Common myeloid progenitor, CD34-positive (primary cell): Measurements from ENCODE around the gene OR4K17.
"Not testable (repeated sequence)": the region's sequence is repeated elsewhere in the genome, so short reads cannot be mapped to it uniquely, and the experiment has no call there.

Experiments
- CTCF ChIA-PET: fragments of 350-600 bp; sonication (Branson Sonifier 250); formaldehyde crosslinking; loops from one replicate; lab custom pipeline; 2021; ENCODE audit warnings: antibody characterized with exemption; lab: Charles Lee
- POLR2A ChIA-PET: fragments of 350-600 bp; sonication (Branson Sonifier 250); formaldehyde crosslinking; loops from one replicate; lab custom pipeline; 2021; ENCODE audit warnings: antibody characterized with exemption; lab: Charles Lee
- DNase-seq, 3 donors: peaks; one replicate each; pipeline versions ENCODE4 v3.0.0 to v3.0.0-alpha.2; 2013
- H3K27ac ChIP-seq, 2 experiments: 1 replicate in 1 of 2; 2 replicates in 1 of 2; pipeline ENCODE4 v1.7.0; 2013; ENCODE audit warnings: inconsistent platforms in 2 of 2, low read length in 2 of 2, mild to moderate bottlenecking in 2 of 2, low read depth in 1 of 2, moderate library complexity in 1 of 2; ENCODE audit not compliant: severe bottlenecking in 2 of 2, insufficient read depth in 1 of 2, poor library complexity in 1 of 2
- H3K27me3 ChIP-seq, 5 experiments: replicated peaks in 2 of 5; 1 replicate in 3 of 5; 2 replicates in 2 of 5; pipeline versions ENCODE4 v1.6.1 to v1.7.0; 2013; ENCODE audit warnings: low read length in 4 of 5, mild to moderate bottlenecking in 2 of 5, moderate library complexity in 2 of 5, inconsistent platforms in 1 of 5; ENCODE audit not compliant: insufficient read depth in 5 of 5, control insufficient read depth in 4 of 5
- H3K36me3 ChIP-seq, 4 experiments: 1 replicate in 2 of 4; 2 replicates in 2 of 4; pipeline versions ENCODE4 v1.6.1 to v1.7.0; 2013; ENCODE audit warnings: low read length in 3 of 4, control low read depth in 1 of 4, mild to moderate bottlenecking in 1 of 4; ENCODE audit not compliant: control insufficient read depth in 4 of 4, insufficient read depth in 4 of 4
- H3K4me1 ChIP-seq, 4 experiments: 1 replicate in 3 of 4; 2 replicates in 1 of 4; pipeline versions ENCODE4 v1.6.1 to v1.7.1; 2013; ENCODE audit warnings: low read length in 3 of 4, mild to moderate bottlenecking in 3 of 4, control low read depth in 1 of 4, inconsistent platforms in 1 of 4, moderate library complexity in 1 of 4; ENCODE audit not compliant: control insufficient read depth in 4 of 4, insufficient read depth in 4 of 4; ENCODE audit errors: control extremely low read depth in 1 of 4
- H3K4me3 ChIP-seq, 7 experiments: 1 replicate in 4 of 7; 2 replicates in 3 of 7; pipeline versions ENCODE4 v1.5.1 to v1.7.0; 2013; ENCODE audit warnings: mild to moderate bottlenecking in 7 of 7, low read length in 6 of 7, moderate library complexity in 6 of 7, inconsistent platforms in 2 of 7, low read depth in 2 of 7, control low read depth in 1 of 7; ENCODE audit not compliant: insufficient read depth in 4 of 7, control insufficient read depth in 1 of 7; ENCODE audit errors: extremely low read depth in 1 of 7
- H3K9me3 ChIP-seq, 5 experiments: 1 replicate in 4 of 5; 2 replicates in 1 of 5; pipeline versions ENCODE4 v1.6.1 to v1.7.1; 2013; ENCODE audit warnings: low read length in 4 of 5, mild to moderate bottlenecking in 2 of 5, inconsistent platforms in 1 of 5, low read depth in 1 of 5, moderate library complexity in 1 of 5; ENCODE audit not compliant: control insufficient read depth in 4 of 5, insufficient read depth in 2 of 5; ENCODE audit errors: control extremely low read depth in 1 of 5
- WGBS: methylation state at CpG from one replicate; pipeline ENCODE4 v1.1.5; 2013; ENCODE audit not compliant: insufficient coverage; 5-methylcytosine and 5-hydroxymethylcytosine counted together

Gene OR4K17

DNA sequence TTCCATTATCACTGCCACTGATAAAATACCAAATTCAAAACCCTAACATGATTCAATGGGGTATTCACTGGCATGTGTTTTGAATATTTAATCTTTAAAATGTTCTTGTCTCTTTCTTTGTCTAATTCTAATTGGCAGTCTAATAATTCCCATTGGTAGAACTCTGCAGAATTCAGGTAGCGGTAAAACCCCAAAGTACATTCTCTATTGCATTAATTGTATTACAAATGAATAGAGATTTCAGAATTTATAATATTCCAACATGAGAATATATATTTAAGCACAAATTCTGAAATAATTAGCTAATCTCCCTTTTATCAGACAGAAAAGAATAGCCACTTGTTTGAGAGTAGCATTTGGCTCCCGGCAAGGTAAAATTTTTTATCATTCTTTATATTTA lies 28.0 kb downstream of the OR4K17 start, which contains the start of gene OR4N5:
Gene OR4N5 (plus strand): TSS at position 301 of the 400 bp plus-strand sequence. CDS start 4,916 bp downstream, outside the sequence.
- Histone ChIP-seq H3K4me3 (no peak within 1 kb of the TSS), H3K4me1 (no peaks in the 10 kb centered on the region), H3K36me3 (no peaks in the 10 kb centered on the region), H3K27ac (no peak within 1 kb of the TSS), H3K9me3 (peaks cover 0 to 2% (median 0%) of the 10 kb centered on the region in 5 experiments), H3K27me3 (no peaks in the 10 kb centered on the region)
- ChIA-PET POLR2A (no interaction called here), CTCF (no interaction called here)
- no CpG with 5 or more reads among the region's 2 CpGs for WGBS
- no peak for DNase-seq

- ChIA-PET CTCF (interaction anchor here (1.0 kb wide), 1 partner anchor 10 kb away, joined by 3 read pairs; no protein-coding TSS in a partner anchor), POLR2A (no interaction called here)
- no peak overlapping the region for H3K27ac ChIP-seq
- no peaks in the 10 kb centered on the region for H3K9me3 ChIP-seq
- no peak for DNase-seq
- no peaks in the 10 kb centered on the region for H3K36me3 ChIP-seq
- H3K4me1 ChIP-seq: no peaks in the 10 kb centered on the region
- H3K27me3 ChIP-seq: peaks cover 0 to 2% (median 0%) of the 10 kb centered on the region in 5 experiments
- H3K4me3 ChIP-seq: no peak overlapping the region
- WGBS: 47% methylated on average over 7 of the region's 7 CpGs
Measured at GRCh38 chr14:20143911-20144310, 33.4 kb downstream of the OR4K17 start.

DNA sequence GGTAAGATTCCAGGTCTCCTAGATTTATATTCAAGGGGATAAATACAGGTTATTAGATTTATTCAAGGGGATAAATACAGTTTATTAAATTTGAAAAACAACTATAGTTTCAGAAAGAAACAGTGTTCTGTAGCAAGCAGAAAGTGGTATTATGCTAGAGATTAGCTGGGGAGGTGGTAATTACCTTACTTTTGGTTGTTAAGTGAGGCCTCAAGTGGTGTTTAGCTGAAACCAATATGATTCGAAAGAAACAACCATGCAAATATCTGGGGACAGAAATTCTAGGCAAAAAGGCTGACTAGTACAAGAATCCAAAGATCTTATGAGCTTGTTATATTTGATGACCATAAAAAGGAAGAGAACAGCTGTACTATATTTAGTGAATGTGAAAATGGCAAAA lies 34.3 kb downstream of the OR4K17 start:
- ChIA-PET POLR2A (no interaction called here), CTCF (no interaction called here)
- Histone ChIP-seq H3K4me3 (no peak overlapping the region), H3K36me3 (no peaks in the 10 kb centered on the region), H3K4me1 (no peaks in the 10 kb centered on the region), H3K9me3 (no peaks in the 10 kb centered on the region), H3K27ac (no peak overlapping the region), H3K27me3 (peaks cover 0 to 2% (median 0%) of the 10 kb centered on the region in 5 experiments)
- no peak for DNase-seq
- 83% methylated on average over 1 of the region's 1 CpG for WGBS

DNA sequence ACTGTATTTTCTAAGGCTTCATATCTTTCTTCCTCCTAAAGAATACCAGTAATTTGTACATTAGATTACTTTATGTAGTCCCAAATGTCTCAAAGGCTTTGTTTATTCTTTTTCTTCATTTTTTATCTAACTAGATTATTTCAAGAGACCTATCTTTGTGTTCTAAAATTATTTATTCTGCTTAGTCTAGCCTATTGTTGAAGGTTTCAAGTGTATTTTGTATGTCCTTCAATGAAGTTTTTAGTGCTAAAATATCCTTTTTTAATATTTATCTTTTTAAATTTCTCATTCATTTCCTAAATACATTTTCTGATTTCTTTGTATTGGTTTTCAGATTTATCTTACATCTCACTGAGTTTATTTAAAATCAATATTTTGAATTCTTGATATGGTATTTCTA lies 53.9 kb downstream of the OR4K17 start:
- no peak for DNase-seq
- H3K27me3 ChIP-seq: no peaks in the 10 kb centered on the region
- CTCF ChIA-PET: no interaction called here
- H3K27ac ChIP-seq: no peak overlapping the region
- H3K4me1 ChIP-seq: no peaks in the 10 kb centered on the region
- peaks cover 0 to 15% (median 7%) of the 10 kb centered on the region in 5 experiments for H3K9me3 ChIP-seq
- POLR2A ChIA-PET: no interaction called here
- H3K4me3 ChIP-seq: no peak overlapping the region
- no peaks in the 10 kb centered on the region for H3K36me3 ChIP-seq

DNA sequence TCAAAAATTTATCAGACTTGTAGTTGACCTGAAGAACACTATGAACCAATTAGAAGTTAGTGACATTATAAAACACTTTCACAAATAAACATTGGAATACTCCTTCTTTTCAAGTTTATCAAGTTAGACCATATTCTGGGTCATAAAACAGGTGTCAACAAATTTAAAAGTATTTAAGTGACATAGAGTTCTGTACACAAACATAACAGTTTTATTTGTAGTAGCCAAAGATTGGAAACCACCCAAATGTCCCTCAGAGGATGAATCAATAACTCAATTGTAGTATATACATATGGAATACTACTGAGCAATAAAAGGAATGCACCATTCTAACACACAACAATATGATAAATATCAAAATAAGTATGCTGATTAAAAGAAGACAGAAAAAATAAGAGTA lies 56.6 kb downstream of the OR4K17 start:
- CTCF ChIA-PET: no interaction called here
- no peak overlapping the region for H3K27ac ChIP-seq
- peaks cover 0 to 15% (median 7%) of the 10 kb centered on the region in 5 experiments for H3K9me3 ChIP-seq
- no peaks in the 10 kb centered on the region for H3K4me1 ChIP-seq
- H3K4me3 ChIP-seq: no peak overlapping the region
- H3K27me3 ChIP-seq: no peaks in the 10 kb centered on the region
- H3K36me3 ChIP-seq: no peaks in the 10 kb centered on the region
- POLR2A ChIA-PET: no interaction called here
- DNase-seq: no peak

DNA sequence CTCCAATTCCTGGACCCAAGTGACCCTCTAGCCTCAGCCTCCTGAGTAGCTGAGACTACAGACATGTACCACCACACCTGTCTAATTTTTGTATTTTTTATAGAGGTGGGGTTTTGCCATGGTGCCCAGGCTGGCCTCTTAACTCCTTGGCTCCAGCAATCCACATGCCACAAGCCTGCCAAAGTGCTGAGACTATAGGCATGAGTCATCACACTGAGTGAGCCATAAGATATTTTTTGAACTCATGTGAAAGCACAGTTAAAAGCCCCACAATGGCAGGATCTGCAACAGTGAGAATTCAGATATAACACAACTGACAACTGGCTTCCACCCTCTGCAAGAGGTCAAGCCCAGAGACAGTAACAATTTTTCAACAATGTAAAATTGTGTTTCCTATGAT lies 59.3 kb downstream of the OR4K17 start:
- POLR2A ChIA-PET: not testable (repeated sequence)

More for the DNA sequence above, 59.3 kb downstream of the OR4K17 start:
- H3K4me3 ChIP-seq, H3K27ac ChIP-seq, CTCF ChIA-PET, H3K9me3 ChIP-seq, H3K4me1 ChIP-seq, H3K36me3 ChIP-seq, H3K27me3 ChIP-seq, DNase-seq: not testable (repeated sequence)
